NCI-H2171 treated with DMSO at 0.1 percent for 48 hours (cell line): Measurements from ENCODE around the gene FOXRED1.

Experiments used
- DNase-seq: peaks from one replicate; lab custom pipeline; 2025; lab: John Stamatoyannopoulos, UW

Gene FOXRED1

DNA sequence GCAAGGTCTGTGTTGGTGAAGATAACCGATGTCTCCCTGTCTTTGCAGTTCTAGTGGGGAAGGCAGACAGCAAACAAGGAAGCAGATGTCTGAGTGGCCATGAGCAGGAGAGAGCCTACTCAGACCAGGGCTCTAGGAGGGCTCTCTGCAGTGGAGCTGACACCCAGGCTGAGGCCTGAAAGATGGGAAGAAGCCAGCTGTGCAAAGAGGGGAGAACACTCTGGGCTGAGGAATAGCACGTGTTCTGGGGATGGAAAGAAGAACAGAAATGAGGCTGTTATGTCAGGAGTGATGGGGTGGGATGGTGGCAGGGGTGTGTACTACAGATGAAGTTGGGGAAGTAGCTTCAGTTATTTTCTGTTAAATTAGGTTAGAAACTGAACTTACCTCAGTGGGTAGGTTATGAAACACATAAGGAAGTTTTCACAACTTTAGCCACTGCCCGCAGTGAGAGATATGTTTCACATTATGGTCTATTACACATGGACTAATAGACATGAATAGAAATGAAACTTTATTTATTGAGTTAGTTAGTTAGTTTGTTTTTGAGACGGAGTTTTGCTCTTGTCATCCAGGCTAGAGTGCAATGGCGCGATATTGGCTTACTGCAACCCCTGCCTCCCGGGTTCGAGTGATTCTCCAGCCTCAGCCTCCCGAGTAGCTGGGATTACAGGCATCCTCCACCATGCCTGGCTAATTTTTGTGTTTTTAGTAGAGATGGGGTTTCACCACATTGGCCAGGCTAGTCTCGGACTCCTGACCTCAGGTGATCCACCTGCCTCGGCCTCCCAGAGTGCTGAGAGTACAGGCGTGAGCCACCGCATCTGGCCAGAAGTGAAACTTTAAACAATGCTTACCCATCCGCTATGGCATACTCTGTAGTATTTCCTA lies 42.7 kb downstream of the FOXRED1 start:
- no peak for DNase-seq

DNA sequence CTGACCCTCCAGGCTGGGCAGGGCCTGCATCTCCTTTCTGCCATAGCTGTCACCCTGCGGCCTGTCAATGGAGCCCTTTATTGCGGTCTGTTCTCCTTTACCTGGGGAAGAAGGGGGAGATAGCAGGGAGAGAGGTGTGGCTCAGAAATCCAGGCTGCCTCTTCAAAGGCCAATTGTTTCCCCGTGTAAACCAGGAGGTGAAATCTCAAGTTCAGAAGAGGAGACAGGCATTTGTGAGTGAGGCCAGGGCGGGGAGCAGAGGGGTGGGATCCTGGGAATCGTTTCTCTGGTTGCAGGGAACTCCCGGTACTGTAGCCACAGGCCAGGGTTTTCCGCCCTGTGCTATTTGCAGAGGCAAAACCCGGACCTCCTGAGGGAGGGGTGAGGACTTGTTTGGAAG lies 44.0 kb downstream of the FOXRED1 start:
- no peak for DNase-seq

DNA sequence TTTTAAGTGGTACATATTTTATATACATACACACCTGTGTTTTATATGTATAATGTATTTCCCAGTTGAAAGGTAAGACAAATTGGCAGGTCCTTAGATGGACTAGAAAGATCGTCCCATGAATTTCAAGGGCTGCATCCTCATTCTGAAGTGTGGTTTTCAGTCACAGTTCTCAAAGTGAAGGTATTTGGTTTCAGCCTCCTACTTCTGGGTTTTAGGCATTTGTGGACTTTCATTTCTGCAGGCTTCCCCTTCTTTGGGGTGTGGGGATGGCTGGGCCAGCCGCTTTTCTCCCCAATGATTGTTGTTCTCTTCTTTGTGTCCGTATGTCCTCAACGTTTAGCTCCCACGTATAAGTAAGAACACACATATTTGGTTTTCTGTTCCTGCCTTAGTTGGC lies 44.9 kb downstream of the FOXRED1 start:
- no peak for DNase-seq

DNA sequence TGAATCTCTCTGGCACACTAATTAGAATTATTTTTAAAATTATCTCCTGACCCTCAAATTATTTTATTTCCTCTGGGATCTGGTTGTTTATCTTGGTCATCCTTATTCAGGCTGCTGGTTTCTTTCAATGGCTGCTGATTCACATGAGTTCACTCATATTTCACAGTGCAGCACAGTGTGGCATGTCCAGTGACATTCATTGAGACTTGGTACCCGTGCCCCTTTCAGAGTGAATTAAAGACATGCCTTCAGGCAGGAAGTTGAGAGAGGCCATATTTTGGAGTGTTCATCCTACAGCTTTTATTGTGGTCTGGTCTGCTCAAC lies 48.4 kb downstream of the FOXRED1 start:
- DNase-seq: no peak

DNA sequence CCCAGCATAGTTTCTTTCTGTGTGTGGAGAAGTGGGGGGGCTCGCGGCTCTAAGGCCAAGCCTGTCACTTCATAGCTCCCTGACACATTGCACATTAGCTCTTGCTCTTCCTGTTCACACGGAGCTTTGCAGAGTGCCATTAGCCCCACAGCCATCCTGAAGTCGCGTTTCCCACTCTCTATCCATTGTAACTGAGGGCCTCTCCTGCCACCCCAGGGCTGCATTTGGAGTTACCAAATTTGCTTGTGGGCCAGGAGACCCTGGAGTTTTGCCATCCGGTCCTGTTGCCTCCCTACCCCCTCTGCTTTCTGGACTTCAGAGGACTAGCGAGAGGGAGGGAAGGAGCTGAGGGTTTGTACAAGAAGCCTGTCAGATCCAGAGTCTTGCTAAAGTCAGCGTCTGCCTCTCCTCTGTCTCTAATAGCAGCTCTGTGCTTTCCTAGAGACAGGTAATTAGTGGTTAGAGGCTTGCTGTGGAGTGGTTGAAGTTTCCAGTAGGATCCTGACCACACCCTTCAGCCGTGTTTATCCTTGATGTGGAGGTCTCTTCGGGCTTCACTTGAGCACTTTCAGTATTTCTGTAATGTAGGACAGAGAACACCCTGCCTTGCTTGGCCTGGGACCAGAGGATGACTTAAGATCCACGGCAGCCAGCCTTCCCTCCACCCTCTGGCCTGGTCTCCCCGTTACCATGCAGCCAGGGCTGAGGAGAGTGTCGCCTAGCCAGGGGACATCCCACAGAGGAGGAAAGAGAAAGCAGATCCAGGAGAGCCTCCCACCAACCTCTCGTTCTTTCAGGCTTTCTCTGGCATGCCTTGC lies 49.0 kb downstream of the FOXRED1 start:
- no peak for DNase-seq

DNA sequence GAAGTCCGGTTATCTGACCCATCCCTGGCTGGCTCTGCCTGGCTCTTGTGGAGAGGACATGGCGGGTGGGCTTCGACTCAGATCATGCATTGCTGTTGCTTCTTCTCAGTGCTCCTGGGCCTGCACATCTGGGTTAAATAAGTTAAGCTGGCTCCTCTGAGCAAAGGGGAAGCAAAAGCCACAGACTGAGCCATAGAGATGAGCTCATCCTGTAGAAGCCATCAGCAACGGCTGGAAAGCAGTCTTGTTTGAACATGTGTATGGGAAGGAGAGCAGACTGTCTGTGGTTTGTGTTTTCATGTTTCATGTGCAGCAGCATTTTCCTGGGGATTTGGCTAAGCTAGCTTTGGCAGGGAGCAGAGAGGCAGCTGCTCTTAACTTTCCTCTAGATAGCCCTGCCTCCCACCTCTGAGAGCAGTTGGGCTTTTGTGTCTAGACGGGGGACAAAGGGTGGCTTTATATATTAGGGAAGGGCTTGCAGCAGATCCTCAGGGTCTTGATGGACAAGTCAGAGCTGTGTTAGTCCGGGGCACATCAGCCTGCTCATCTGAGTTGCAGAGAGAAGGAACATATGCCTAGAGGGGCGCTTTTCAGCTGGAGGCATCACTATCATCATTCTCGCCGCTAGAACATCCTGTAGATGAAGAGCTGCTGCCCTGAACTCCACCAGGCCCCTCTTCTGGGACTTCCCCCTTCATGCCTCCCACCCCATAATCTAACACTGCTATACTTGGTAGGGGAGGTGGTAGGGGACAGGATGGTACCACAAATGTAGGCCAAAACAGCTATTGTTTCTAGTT lies 49.8 kb downstream of the FOXRED1 start:
- DNase-seq: peak; percentile 46

DNA sequence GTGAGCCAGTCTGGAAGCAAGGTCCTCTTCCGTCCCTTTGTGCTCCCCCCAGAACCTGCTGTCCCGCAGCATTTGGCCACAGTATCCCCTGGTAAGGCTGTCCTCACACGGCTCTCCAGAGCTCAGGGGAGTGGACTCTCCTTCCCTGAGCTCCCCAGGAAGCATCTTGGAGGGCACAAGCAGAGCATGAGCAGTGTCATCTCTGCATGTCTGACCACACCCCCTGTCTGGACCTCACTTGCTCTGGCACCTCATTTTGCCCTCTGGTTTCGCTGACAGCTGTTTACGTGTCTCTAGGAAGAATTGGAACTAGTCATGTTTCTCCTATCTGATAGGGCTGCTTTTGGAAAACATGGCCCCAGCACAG lies 50.4 kb downstream of the FOXRED1 start:
- DNase-seq: no peak

DNA sequence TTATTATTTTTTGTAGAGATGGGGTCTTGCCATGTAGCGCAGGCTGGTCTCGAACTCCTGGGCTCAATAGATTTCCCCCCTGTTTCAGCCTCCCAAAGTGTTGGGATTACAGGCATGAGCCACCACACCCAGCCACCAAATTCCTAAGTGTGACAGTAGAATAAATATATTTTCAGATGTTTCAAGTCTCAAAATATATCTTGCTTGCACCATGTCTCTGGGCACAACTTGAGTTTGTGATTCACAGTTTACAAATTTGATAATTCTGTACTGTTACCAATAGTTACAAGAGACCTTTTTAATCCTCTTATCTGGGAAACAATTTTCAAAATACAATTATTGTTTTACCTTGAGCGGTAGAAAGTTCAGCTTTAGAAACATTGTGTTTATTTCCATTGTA lies 54.0 kb downstream of the FOXRED1 start:
- no peak for DNase-seq

DNA sequence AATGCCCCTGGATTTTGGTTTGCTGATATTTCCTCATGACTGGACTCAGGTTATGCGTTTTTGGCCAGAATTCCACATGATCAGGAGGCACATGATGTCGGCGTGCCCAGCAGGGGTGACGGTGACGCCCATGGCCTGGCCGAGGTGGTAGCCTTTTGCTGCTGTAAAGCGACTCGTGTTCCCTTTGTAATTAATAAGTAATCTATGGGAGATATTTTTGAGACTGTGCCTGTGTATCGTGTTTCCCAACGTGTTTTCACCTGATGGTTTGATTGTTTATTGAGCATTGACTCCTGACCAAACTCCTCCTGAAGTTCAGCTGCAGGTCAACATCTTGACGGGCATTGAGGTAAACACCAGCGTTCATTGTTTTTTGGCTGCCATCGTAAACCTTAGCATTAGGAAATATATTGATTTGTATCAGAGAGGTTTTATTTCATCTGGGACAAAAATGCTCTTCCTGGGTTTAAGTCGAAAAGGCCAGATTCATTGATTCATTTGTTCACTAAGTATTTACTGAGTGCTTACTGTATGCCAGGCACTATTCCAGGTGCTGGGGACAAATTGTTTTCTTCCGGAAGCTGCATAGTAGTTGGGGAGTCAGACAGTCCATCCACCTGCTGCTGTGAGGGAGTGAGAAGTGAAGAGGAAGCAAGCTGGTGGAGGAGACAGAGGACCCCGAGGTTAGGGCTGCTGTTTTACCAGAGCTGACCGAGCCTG lies 58.5 kb downstream of the FOXRED1 start:
- no peak for DNase-seq
